Left ventricle myocardium inferior (tissue), 1 donor: ENCODE results near the gene TULP1. TPM values are rescaled to one million over a fixed set of nuclear protein-coding genes. Genes with fewer than 3 reads are reported as not detected.

Source experiments
- DNase-seq: peaks from one replicate; pipeline ENCODE4 v3.0.0-alpha.2; 2020
- H3K27ac ChIP-seq: fragments of 200-600 bp; replicated peaks from 2 replicates; pipeline ENCODE4 v1.8.0; 2021
- H3K27me3 ChIP-seq: fragments of 200-600 bp; 2 replicates; pipeline ENCODE4 v1.8.0; 2021; ENCODE audit warnings: low read depth
- H3K36me3 ChIP-seq: fragments of 200-600 bp; 2 replicates; pipeline ENCODE4 v1.8.0; 2021
- H3K4me1 ChIP-seq: fragments of 200-600 bp; 2 replicates; pipeline ENCODE4 v1.8.0; 2021
- H3K4me3 ChIP-seq: fragments of 200-600 bp; 2 replicates; pipeline ENCODE4 v1.8.0; 2021; ENCODE audit warnings: mild to moderate bottlenecking, moderate library complexity
- H3K9me3 ChIP-seq: fragments of 200-600 bp; replicated peaks from 2 replicates; pipeline ENCODE4 v1.8.0; 2021
- CTCF ChIP-seq: fragments of 200-600 bp; IDR thresholded peaks from 2 replicates; pipeline ENCODE4 v1.8.0; 2021; ENCODE audit warnings: antibody characterized with exemption, mild to moderate bottlenecking, borderline replicate concordance
- intact Hi-C: fragments of 100-400 bp; cut with micrococcal nuclease; formaldehyde crosslinking; loops from one replicate; pipeline ENCODE4 v1.11.0; 2022
- total RNA-seq: library from RNA; stranded (reverse); fragmentation: NEBNext Ultra II Directional; extraction: Animal tissue kit (Norgen Biotek cat#: 25700); gene quantifications from one replicate; pipeline ENCODE4 v1.2.1, GENCODE V29; 2021
- donor health status: DM: no; HTN: yes; CAD: no; lungs with severe emphysema.

Gene TULP1
- total RNA-seq, 1 donor from 2014 or later: not detected

- Histone ChIP-seq H3K9me3 (no peaks in the 10 kb centered on the region), H3K27me3 (no peaks in the 10 kb centered on the region), H3K4me1 (peaks cover 94% of the 10 kb centered on the region), H3K27ac (peak overlapping the region; percentile 87), H3K36me3 (no peaks in the 10 kb centered on the region), H3K4me3 (no peak overlapping the region)
- intact Hi-C loops: no loop called here
- peak; percentile 18 for DNase-seq
- TF ChIP-seq CTCF: no peak
Observed at GRCh38 chr6:35492258-35492973, 20.3 kb downstream of the TULP1 start.

GRCh38 chr6:35491558-35492257 is 21.0 kb downstream of the TULP1 start:
- Histone ChIP-seq H3K4me1 (peaks cover 97% of the 10 kb centered on the region), H3K27ac (peak overlapping the region; percentile 87), H3K4me3 (no peak overlapping the region), H3K36me3 (no peaks in the 10 kb centered on the region), H3K9me3 (no peaks in the 10 kb centered on the region), H3K27me3 (no peaks in the 10 kb centered on the region)
- intact Hi-C loops: no loop called here
- no peak for DNase-seq
- TF ChIP-seq CTCF: no peak

- no peak for TF ChIP-seq CTCF
- no peak for DNase-seq
- intact Hi-C loops: no loop called here
- Histone ChIP-seq H3K4me1 (peaks cover 97% of the 10 kb centered on the region), H3K27ac (peak overlapping the region; percentile 87), H3K9me3 (no peaks in the 10 kb centered on the region), H3K36me3 (no peaks in the 10 kb centered on the region), H3K27me3 (no peaks in the 10 kb centered on the region), H3K4me3 (peak overlapping the region; percentile 54)
Observed at GRCh38 chr6:35490821-35491557, 21.7 kb downstream of the TULP1 start.

GRCh38 chr6:35489995-35490791 is 22.5 kb downstream of the TULP1 start:
- H3K9me3 ChIP-seq: no peaks in the 10 kb centered on the region
- peak overlapping the region; percentile 54 for H3K4me3 ChIP-seq
- peak; percentile 88 for DNase-seq
- no peak for TF ChIP-seq CTCF
- H3K27me3 ChIP-seq: no peaks in the 10 kb centered on the region
- H3K4me1 ChIP-seq: peaks cover 97% of the 10 kb centered on the region
- intact Hi-C loops: no loop called here
- H3K27ac ChIP-seq: peak overlapping the region; percentile 87
- H3K36me3 ChIP-seq: no peaks in the 10 kb centered on the region

- H3K4me1 ChIP-seq: peaks cover 92% of the 10 kb centered on the region
- no peaks in the 10 kb centered on the region for H3K9me3 ChIP-seq
- peak overlapping the region; percentile 87 for H3K27ac ChIP-seq
- H3K4me3 ChIP-seq: no peak overlapping the region
- TF ChIP-seq CTCF: no peak
- intact Hi-C loops: no loop called here
- no peaks in the 10 kb centered on the region for H3K27me3 ChIP-seq
- no peak for DNase-seq
- no peaks in the 10 kb centered on the region for H3K36me3 ChIP-seq
Observed at GRCh38 chr6:35489066-35489465, 23.6 kb downstream of the TULP1 start.
